Panc1 (cell line): Measurements from ENCODE around the gene SLC9B2. TPM values are rescaled to one million over a fixed set of nuclear protein-coding genes. Genes with fewer than 3 reads are reported as not detected.

Experiments
- ATAC-seq: fragments of 200-7000 bp; cut with Tn5 transposase; 2 replicates; pipeline ENCODE4 v1.9.1; 2020; ENCODE audit warnings: mild to moderate bottlenecking, moderate library complexity
- BruUV-seq: library from RNA; stranded (reverse); fragments of 400-500 nt; replicated peaks from 2 replicates; lab custom pipeline; 2021; lab: Mats Ljungman, UMichigan
- CTCF ChIA-PET: fragments of 300-600 bp; sonication (Branson Sonifier 250); formaldehyde crosslinking; loops from one replicate; lab custom pipeline; 2022; ENCODE audit warnings: antibody characterized with exemption; lab: Charles Lee
- POLR2A ChIA-PET: fragments of 300-600 bp; sonication (Branson Sonifier 250); formaldehyde crosslinking; loops from one replicate; lab custom pipeline; 2022; ENCODE audit warnings: antibody characterized with exemption; lab: Charles Lee
- DNase-seq: peaks from one replicate; pipeline ENCODE4 v3.0.0-alpha.2; 2010; ENCODE audit warnings: low read depth, low spot score
- H3K27ac ChIP-seq: 2 replicates; pipeline ENCODE4 v1.5.1; 2011; ENCODE audit warnings: mild to moderate bottlenecking, low read length, inconsistent platforms
- H3K27me3 ChIP-seq: fragments of 200-500 bp; sonication (Bioruptor generic); 2 replicates; pipeline ENCODE4 v1.6.0; 2014; ENCODE audit warnings: low read length, inconsistent platforms; ENCODE audit not compliant: control insufficient read depth, insufficient read depth
- H3K36me3 ChIP-seq: fragments of 200-500 bp; sonication (Bioruptor generic); 2 replicates; pipeline ENCODE4 v1.5.1; 2014; ENCODE audit warnings: inconsistent platforms, mild to moderate bottlenecking, low read length, moderate library complexity; ENCODE audit not compliant: control insufficient read depth, insufficient read depth
- H3K4me1 ChIP-seq: 2 replicates; pipeline ENCODE4 v1.5.1; 2011; ENCODE audit warnings: inconsistent platforms, mild to moderate bottlenecking, low read length, moderate library complexity; ENCODE audit not compliant: control insufficient read depth, insufficient read depth
- H3K4me3 ChIP-seq, 2 experiments: 2 replicates each; pipeline ENCODE4 v1.5.1; 2011 to 2012; ENCODE audit warnings: low read depth in 2 of 2, low read length in 2 of 2, mild to moderate bottlenecking in 2 of 2, inconsistent platforms in 1 of 2, moderate library complexity in 1 of 2
- H3K9me3 ChIP-seq: fragments of 200-500 bp; sonication (Bioruptor generic); 2 replicates; pipeline ENCODE4 v1.5.1; 2014; ENCODE audit warnings: low read depth, mild to moderate bottlenecking, inconsistent platforms, low read length, moderate library complexity; ENCODE audit not compliant: control insufficient read depth, insufficient read depth
- POLR2AphosphoS5 ChIP-seq: IDR thresholded peaks from 2 replicates; pipeline ENCODE4 v1.6.1; 2012; ENCODE audit warnings: mild to moderate bottlenecking, low read depth, low read length, moderate library complexity
- SIN3A ChIP-seq: IDR thresholded peaks from 2 replicates; pipeline ENCODE4 v1.6.1; 2012; ENCODE audit warnings: low read depth, mild to moderate bottlenecking, low read length, moderate library complexity, borderline replicate concordance; ENCODE audit not compliant: insufficient read depth
- TCF7L2 ChIP-seq: IDR thresholded peaks from 2 replicates; pipeline ENCODE4 v1.6.1; 2011; ENCODE audit warnings: mild to moderate bottlenecking, low read depth, low read length, inconsistent platforms
- in situ Hi-C: cut with HindIII; loops from 2 replicates; pipeline ENCODE4 v1.10.0; 2016; ENCODE audit warnings: low sequenced_read_pairs, low pct_unique_long_range_greater_than_20kb
- intact Hi-C: fragments of 100-400 bp; cut with micrococcal nuclease; formaldehyde crosslinking; loops from one replicate; pipeline ENCODE4 v1.10.0; 2022; ENCODE audit not compliant: unreplicated experiment
- total RNA-seq: library from RNA; stranded (reverse); gene quantifications from one replicate; pipeline ENCODE4 v1.2.1, GENCODE V29; 2021; ENCODE audit not compliant: unreplicated experiment
- TF ChIP-seq, protein P1 (sequence below): fragments of 450-650 bp; IDR thresholded peaks from 2 replicates; pipeline ENCODE4 v1.5.1; 2017; ENCODE audit warnings: mild to moderate bottlenecking
- TF ChIP-seq, protein P2 (sequence below), 2 experiments: IDR thresholded peaks; 2 replicates each; pipeline ENCODE4 v1.6.1; 2011 to 2012; ENCODE audit warnings: low read depth in 2 of 2, control low read depth in 1 of 2, low read length in 1 of 2, mild to moderate bottlenecking in 1 of 2, moderate library complexity in 1 of 2; ENCODE audit not compliant: insufficient read depth in 1 of 2

Gene SLC9B2
- total RNA-seq, 1 experiment from 2014 or later = 14.6 TPM

DNA sequence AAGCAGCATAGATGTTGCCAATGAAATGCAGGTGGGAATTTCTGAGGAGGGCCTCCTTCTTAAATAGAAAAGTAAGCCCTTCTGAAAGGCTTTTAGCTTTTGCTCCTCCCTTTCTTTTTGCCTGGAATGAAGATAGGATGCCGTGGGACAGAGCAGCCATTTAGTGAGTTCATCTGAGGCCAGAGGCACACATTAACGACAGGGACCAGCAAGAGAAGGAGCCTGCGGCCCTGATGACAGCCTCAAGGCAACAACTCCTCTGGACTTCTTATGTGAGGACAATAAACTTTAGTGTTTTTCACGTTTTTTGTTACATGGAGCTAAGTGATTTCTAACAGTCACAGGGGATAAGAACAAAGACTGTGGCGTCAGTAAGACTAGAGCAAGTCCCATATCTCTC, 24.1 kb upstream of the SLC9B2 start:
- Histone ChIP-seq H3K36me3 (no peaks in the 10 kb centered on the region; the same call in 1 of the 2 replicates), H3K4me1 (no peaks in the 10 kb centered on the region; the same call in 1 of the 2 replicates), H3K4me3 (no peak overlapping the region), H3K27me3 (no peaks in the 10 kb centered on the region), H3K27ac (no peak overlapping the region), H3K9me3 (no peaks in the 10 kb centered on the region)
- in situ Hi-C loops = no loop called here
- TF ChIP-seq POLR2AphosphoS5 (no peak), TCF7L2 (no peak), SIN3A (no peak)
- TF ChIP-seq, protein P1, sequence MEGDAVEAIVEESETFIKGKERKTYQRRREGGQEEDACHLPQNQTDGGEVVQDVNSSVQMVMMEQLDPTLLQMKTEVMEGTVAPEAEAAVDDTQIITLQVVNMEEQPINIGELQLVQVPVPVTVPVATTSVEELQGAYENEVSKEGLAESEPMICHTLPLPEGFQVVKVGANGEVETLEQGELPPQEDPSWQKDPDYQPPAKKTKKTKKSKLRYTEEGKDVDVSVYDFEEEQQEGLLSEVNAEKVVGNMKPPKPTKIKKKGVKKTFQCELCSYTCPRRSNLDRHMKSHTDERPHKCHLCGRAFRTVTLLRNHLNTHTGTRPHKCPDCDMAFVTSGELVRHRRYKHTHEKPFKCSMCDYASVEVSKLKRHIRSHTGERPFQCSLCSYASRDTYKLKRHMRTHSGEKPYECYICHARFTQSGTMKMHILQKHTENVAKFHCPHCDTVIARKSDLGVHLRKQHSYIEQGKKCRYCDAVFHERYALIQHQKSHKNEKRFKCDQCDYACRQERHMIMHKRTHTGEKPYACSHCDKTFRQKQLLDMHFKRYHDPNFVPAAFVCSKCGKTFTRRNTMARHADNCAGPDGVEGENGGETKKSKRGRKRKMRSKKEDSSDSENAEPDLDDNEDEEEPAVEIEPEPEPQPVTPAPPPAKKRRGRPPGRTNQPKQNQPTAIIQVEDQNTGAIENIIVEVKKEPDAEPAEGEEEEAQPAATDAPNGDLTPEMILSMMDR = no peak
- TF ChIP-seq, protein P2, sequence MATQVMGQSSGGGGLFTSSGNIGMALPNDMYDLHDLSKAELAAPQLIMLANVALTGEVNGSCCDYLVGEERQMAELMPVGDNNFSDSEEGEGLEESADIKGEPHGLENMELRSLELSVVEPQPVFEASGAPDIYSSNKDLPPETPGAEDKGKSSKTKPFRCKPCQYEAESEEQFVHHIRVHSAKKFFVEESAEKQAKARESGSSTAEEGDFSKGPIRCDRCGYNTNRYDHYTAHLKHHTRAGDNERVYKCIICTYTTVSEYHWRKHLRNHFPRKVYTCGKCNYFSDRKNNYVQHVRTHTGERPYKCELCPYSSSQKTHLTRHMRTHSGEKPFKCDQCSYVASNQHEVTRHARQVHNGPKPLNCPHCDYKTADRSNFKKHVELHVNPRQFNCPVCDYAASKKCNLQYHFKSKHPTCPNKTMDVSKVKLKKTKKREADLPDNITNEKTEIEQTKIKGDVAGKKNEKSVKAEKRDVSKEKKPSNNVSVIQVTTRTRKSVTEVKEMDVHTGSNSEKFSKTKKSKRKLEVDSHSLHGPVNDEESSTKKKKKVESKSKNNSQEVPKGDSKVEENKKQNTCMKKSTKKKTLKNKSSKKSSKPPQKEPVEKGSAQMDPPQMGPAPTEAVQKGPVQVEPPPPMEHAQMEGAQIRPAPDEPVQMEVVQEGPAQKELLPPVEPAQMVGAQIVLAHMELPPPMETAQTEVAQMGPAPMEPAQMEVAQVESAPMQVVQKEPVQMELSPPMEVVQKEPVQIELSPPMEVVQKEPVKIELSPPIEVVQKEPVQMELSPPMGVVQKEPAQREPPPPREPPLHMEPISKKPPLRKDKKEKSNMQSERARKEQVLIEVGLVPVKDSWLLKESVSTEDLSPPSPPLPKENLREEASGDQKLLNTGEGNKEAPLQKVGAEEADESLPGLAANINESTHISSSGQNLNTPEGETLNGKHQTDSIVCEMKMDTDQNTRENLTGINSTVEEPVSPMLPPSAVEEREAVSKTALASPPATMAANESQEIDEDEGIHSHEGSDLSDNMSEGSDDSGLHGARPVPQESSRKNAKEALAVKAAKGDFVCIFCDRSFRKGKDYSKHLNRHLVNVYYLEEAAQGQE (IDR thresholded peaks at IDR 0.05; ENCODE audit: insufficient read depth in 1 of 2, low read depth in 2 of 2, low read length in 1 of 2) = no peak
- no peak for ATAC-seq
- DNase-seq = no peak
- BruUV-seq = no TSS peak
- intact Hi-C loops = no loop called here
- ChIA-PET POLR2A (no interaction called here), CTCF (no interaction called here)

DNA sequence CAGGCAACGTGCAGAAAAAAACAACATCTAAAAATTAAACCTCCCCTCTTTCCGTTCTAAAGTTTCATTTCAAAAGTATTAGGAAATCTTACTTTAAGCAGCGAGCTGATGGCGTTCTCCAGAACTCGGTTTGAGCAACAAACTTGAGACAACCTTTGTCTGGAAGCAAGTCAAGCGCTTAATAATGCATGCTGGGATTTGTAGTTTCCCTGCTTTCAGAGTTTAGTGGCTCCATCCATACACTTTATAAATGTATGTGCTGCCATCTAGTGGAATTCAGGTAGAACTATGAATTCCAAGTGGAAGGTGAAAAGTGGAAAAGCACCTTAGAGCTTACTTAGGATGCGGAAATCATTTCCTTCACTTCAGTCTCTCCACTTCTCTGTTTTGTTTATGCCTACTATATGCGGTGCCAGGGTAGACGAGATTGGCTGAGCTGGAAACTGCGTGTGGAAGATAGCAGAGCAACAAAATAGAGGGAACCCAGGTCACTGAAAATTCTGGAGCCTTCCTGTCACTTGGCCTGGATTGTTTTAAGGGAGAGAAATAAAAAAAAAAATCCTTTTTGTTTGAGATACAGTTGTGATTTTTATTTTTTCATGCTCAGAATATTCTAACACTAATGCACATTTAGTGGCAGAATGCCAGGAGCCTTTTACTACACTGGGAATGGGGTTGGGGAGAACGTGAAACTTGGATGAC, 23.3 kb upstream of the SLC9B2 start, which contains the start of gene BDH2:
Gene BDH2, minus strand, starts transcription at position 144 of the 702 bp plus-strand sequence. CDS start 3,580 bp downstream, outside the sequence.
- ChIA-PET CTCF (interaction anchor here (1.1 kb wide), 1 partner anchor 479 kb away, joined by 3 read pairs; no protein-coding TSS in a partner anchor), POLR2A (no interaction called here)
- Histone ChIP-seq H3K36me3 (no peaks in the 10 kb centered on the region), H3K27me3 (no peaks in the 10 kb centered on the region), H3K4me1 (no peaks in the 10 kb centered on the region; the same call in 1 of the 2 replicates), H3K9me3 (no peaks in the 10 kb centered on the region), H3K27ac (peak within 1 kb of the TSS; percentile 54; the same call in 1 of the 2 replicates), H3K4me3 (peak within 1 kb of the TSS; percentile 35 to 47)
- in situ Hi-C loops = no loop called here
- peak; percentile 91 for ATAC-seq
- TF ChIP-seq, protein P1 = peak; percentile 72
- TF ChIP-seq TCF7L2 = no peak
- no TSS peak for BruUV-seq
- intact Hi-C loops = loop anchor here (5.0 to 10.0 kb wide), 2 partner anchors 478 to 675 kb away; no protein-coding TSS in a partner anchor
- DNase-seq = no peak
